Osteocyte (in vitro differentiated cells): Measurements from ENCODE around the gene SLC41A2. TPM values are rescaled to one million over a fixed set of nuclear protein-coding genes. Genes with fewer than 3 reads are reported as not detected.
A peak's percentile ranks its signal among the peaks of the same experiment; 100 is the strongest.

Experiments used
- DNase-seq: peaks from one replicate; pipeline ENCODE4 v3.0.0; 2021; ENCODE audit warnings: mixed read lengths; ENCODE audit not compliant: unreplicated experiment; ENCODE audit errors: extremely low spot score
- H3K27ac Mint-ChIP-seq: one replicate; pipeline ENCODE4 v1.8.0; 2021; ENCODE audit warnings: mild to moderate bottlenecking, mixed read lengths; ENCODE audit not compliant: unreplicated experiment
- H3K27me3 Mint-ChIP-seq: one replicate; pipeline ENCODE4 v1.8.0; 2021; ENCODE audit warnings: mixed read lengths; ENCODE audit not compliant: unreplicated experiment
- H3K36me3 Mint-ChIP-seq: one replicate; pipeline ENCODE4 v1.8.0; 2021; ENCODE audit warnings: mixed read lengths; ENCODE audit not compliant: unreplicated experiment
- H3K4me1 Mint-ChIP-seq: one replicate; pipeline ENCODE4 v1.8.0; 2021; ENCODE audit warnings: mixed read lengths; ENCODE audit not compliant: unreplicated experiment
- H3K4me3 Mint-ChIP-seq: one replicate; pipeline ENCODE4 v1.8.0; 2021; ENCODE audit warnings: mild to moderate bottlenecking, moderate library complexity, mixed read lengths; ENCODE audit not compliant: unreplicated experiment
- H3K9me3 Mint-ChIP-seq: one replicate; pipeline ENCODE4 v1.8.0; 2021; ENCODE audit warnings: mixed read lengths; ENCODE audit not compliant: unreplicated experiment
- total RNA-seq: library from RNA; stranded (reverse); gene quantifications from 2 replicates; pipeline ENCODE4 v1.2.1, GENCODE V29; 2021
- TF ChIP-seq, protein P1 (sequence below): fragments of 200-600 bp; sonication (generic); IDR thresholded peaks from 2 replicates; pipeline ENCODE4 v1.5.0; 2021; ENCODE audit warnings: antibody characterized with exemption, mild to moderate bottlenecking, moderate library complexity

Gene SLC41A2
- total RNA-seq, 1 donor from 2014 or later = 24.4 TPM

DNA sequence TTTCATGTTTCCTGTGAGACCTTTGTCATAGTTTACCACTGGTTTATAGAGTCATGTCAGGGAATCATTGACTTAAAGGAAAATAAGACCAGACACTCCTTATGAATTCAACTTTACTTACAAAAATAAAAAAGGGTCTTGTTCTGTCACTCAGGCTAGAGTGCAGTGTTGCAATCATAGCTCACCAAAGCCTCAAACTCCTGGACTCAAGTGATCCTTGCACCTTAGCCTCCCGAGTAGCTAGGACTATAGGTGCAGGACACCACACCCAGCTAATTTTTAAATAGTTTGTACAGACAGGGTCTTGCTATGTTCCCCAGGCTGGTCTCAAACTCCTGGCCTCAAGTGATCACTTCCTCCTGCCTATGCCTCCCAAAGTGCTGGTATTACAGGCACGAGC lies 19.0 kb downstream of the SLC41A2 start:
- TF ChIP-seq, protein P1, sequence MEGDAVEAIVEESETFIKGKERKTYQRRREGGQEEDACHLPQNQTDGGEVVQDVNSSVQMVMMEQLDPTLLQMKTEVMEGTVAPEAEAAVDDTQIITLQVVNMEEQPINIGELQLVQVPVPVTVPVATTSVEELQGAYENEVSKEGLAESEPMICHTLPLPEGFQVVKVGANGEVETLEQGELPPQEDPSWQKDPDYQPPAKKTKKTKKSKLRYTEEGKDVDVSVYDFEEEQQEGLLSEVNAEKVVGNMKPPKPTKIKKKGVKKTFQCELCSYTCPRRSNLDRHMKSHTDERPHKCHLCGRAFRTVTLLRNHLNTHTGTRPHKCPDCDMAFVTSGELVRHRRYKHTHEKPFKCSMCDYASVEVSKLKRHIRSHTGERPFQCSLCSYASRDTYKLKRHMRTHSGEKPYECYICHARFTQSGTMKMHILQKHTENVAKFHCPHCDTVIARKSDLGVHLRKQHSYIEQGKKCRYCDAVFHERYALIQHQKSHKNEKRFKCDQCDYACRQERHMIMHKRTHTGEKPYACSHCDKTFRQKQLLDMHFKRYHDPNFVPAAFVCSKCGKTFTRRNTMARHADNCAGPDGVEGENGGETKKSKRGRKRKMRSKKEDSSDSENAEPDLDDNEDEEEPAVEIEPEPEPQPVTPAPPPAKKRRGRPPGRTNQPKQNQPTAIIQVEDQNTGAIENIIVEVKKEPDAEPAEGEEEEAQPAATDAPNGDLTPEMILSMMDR = no peak
- no peaks in the 10 kb centered on the region for H3K27me3 Mint-ChIP-seq
- peaks cover 3% of the 10 kb centered on the region for H3K36me3 Mint-ChIP-seq
- no peak for DNase-seq
- H3K4me1 Mint-ChIP-seq = peaks cover 15% of the 10 kb centered on the region
- H3K27ac Mint-ChIP-seq = peak overlapping the region; percentile 77
- H3K4me3 Mint-ChIP-seq = no peak overlapping the region
- H3K9me3 Mint-ChIP-seq = no peaks in the 10 kb centered on the region

DNA sequence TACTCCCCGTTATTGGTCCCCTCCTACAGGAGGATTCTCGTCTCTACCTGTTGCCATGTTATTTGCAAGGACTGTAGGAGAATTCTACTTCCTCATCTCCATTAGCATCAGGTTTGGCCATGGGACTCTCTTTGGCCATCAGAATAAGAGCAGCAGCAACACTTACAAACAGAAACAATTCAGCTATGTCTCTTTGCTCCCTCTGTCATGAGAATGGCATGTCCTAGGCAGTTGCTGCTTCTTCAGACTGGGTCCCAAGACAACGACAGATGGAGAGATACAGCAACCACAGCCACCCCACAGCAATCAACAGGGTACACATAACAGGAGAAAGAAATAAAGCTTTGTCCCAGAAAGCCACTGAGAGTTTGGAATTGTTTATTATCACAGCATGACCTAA lies 19.7 kb downstream of the SLC41A2 start:
- TF ChIP-seq, protein P1 = no peak
- Mint-ChIP-seq H3K9me3 (no peaks in the 10 kb centered on the region), H3K36me3 (peaks cover 3% of the 10 kb centered on the region), H3K27ac (peak overlapping the region; percentile 77), H3K27me3 (no peaks in the 10 kb centered on the region), H3K4me3 (no peak overlapping the region), H3K4me1 (peaks cover 16% of the 10 kb centered on the region)
- DNase-seq = no peak

DNA sequence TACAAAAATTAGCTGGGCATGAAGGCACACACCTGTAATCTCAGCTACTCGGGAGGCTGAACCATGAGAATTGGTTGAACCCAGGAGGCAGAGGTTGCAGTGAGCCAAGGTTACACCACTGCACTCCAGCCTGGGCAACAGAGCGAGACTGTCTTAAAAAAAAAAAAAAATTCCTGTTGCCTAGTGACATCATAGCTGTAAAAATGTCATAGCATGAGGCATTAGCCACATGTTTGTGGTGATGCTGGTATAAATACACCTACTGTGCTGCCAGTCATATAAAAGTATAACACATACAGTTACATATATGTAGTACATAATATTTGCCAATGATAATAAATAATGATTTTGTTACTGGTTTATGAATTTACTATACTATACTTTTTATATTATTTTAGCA lies 22.2 kb downstream of the SLC41A2 start:
- no peaks in the 10 kb centered on the region for H3K36me3 Mint-ChIP-seq
- H3K27ac Mint-ChIP-seq = no peak overlapping the region
- peaks cover 21% of the 10 kb centered on the region for H3K4me1 Mint-ChIP-seq
- TF ChIP-seq, protein P1 = no peak
- H3K27me3 Mint-ChIP-seq = no peaks in the 10 kb centered on the region
- DNase-seq = no peak
- no peaks in the 10 kb centered on the region for H3K9me3 Mint-ChIP-seq
- no peak overlapping the region for H3K4me3 Mint-ChIP-seq

DNA sequence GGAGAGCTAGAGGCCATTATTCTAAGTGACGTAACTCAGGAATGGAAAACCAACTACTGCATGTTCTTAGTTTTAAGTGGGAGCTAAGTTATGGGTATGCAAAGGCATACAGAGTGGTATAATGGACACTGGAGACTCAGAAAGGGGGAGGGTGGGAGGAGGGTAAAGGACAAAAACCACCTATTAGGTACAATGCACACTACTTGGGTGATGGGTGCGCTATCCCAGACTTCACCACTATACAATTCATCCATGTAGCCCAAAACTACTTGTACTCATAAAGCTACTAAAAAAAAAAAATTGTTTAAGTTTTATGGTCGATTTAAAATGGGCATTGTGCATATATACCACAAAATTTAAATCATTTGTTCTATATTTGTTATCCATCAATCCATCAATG lies 24.3 kb downstream of the SLC41A2 start:
- DNase-seq = no peak
- H3K36me3 Mint-ChIP-seq = no peaks in the 10 kb centered on the region
- H3K4me3 Mint-ChIP-seq = no peak overlapping the region
- no peak overlapping the region for H3K27ac Mint-ChIP-seq
- H3K9me3 Mint-ChIP-seq = no peaks in the 10 kb centered on the region
- TF ChIP-seq, protein P1 = no peak
- peaks cover 26% of the 10 kb centered on the region for H3K4me1 Mint-ChIP-seq
- H3K27me3 Mint-ChIP-seq = no peaks in the 10 kb centered on the region

DNA sequence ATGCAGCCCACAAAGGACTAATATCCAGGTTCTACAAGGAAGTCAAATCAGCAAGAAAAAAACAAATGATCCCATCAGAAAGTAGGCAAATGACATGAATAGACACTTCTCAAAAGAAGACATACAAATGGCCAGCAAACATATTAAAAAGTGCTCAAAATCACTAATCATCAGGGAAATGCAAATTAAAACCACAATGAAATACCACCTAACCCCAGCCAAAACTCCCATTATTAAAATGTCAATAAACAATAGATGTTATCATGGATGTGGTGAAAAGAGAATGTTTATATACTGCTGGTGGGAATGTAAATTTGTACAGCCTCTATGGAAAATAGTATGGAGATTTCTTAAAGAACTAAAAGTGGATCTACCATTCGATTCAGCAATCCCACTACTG lies 25.0 kb downstream of the SLC41A2 start:
- H3K27me3 Mint-ChIP-seq = no peaks in the 10 kb centered on the region
- no peaks in the 10 kb centered on the region for H3K36me3 Mint-ChIP-seq
- no peak overlapping the region for H3K27ac Mint-ChIP-seq
- no peak overlapping the region for H3K4me3 Mint-ChIP-seq
- H3K9me3 Mint-ChIP-seq = no peaks in the 10 kb centered on the region
- peaks cover 20% of the 10 kb centered on the region for H3K4me1 Mint-ChIP-seq
- DNase-seq = no peak
- TF ChIP-seq, protein P1 = no peak
